ENCODE measurements around the gene FILIP1.
"Not testable (repeated sequence)": the region's sequence is repeated elsewhere in the genome, so short reads cannot be mapped to it uniquely, and the experiment has no call there.

FILIP1 gene

GRCh38 chr6:75449630-75450206 is 43.9 kb downstream of the FILIP1 start:
- Histone ChIP-seq H3K9me3 (ENCODE audit: severe bottlenecking) (no peaks in the 10 kb centered on the region), H3K36me3 (no peaks in the 10 kb centered on the region), H3K4me3 (ENCODE audit: low read depth, low read length) (no peak overlapping the region), H3K27ac (no peak overlapping the region), H3K27me3 (ENCODE audit: insufficient read depth, low read depth, severe bottlenecking) (no peaks in the 10 kb centered on the region)
- TF ChIP-seq, protein P1, sequence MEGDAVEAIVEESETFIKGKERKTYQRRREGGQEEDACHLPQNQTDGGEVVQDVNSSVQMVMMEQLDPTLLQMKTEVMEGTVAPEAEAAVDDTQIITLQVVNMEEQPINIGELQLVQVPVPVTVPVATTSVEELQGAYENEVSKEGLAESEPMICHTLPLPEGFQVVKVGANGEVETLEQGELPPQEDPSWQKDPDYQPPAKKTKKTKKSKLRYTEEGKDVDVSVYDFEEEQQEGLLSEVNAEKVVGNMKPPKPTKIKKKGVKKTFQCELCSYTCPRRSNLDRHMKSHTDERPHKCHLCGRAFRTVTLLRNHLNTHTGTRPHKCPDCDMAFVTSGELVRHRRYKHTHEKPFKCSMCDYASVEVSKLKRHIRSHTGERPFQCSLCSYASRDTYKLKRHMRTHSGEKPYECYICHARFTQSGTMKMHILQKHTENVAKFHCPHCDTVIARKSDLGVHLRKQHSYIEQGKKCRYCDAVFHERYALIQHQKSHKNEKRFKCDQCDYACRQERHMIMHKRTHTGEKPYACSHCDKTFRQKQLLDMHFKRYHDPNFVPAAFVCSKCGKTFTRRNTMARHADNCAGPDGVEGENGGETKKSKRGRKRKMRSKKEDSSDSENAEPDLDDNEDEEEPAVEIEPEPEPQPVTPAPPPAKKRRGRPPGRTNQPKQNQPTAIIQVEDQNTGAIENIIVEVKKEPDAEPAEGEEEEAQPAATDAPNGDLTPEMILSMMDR (IDR thresholded peaks at IDR 0.05; ENCODE audit: low read depth, low read length), result no peak
- no peak for DNase-seq

GRCh38 chr6:75446241-75446880 is 47.2 kb downstream of the FILIP1 start:
- H3K9me3 ChIP-seq (ENCODE audit: severe bottlenecking), result no peaks in the 10 kb centered on the region
- no peak overlapping the region for H3K27ac ChIP-seq
- TF ChIP-seq, protein P1 (IDR thresholded peaks at IDR 0.05; ENCODE audit: low read depth, low read length), result no peak
- no peak overlapping the region for H3K4me3 ChIP-seq (ENCODE audit: low read depth, low read length)
- DNase-seq, result no peak
- no peaks in the 10 kb centered on the region for H3K36me3 ChIP-seq
- no peaks in the 10 kb centered on the region for H3K27me3 ChIP-seq (ENCODE audit: insufficient read depth, low read depth, severe bottlenecking)

- DNase-seq, result no peak
- TF ChIP-seq, protein P1 (IDR thresholded peaks at IDR 0.05; ENCODE audit: low read depth, low read length), result no peak
- Histone ChIP-seq H3K27me3 (ENCODE audit: insufficient read depth, low read depth, severe bottlenecking) (no peaks in the 10 kb centered on the region), H3K27ac (no peak overlapping the region), H3K4me3 (ENCODE audit: low read depth, low read length) (no peak overlapping the region), H3K36me3 (no peaks in the 10 kb centered on the region), H3K9me3 (ENCODE audit: severe bottlenecking) (no peaks in the 10 kb centered on the region)
These were observed 47.9 kb downstream of the FILIP1 start for GRCh38 chr6:75445738-75446137.

GRCh38 chr6:75444899-75445298 is 48.7 kb downstream of the FILIP1 start:
- no peaks in the 10 kb centered on the region for H3K36me3 ChIP-seq
- TF ChIP-seq, protein P1 (IDR thresholded peaks at IDR 0.05; ENCODE audit: low read depth, low read length), result no peak
- no peak overlapping the region for H3K27ac ChIP-seq
- no peak overlapping the region for H3K4me3 ChIP-seq (ENCODE audit: low read depth, low read length)
- H3K27me3 ChIP-seq (ENCODE audit: insufficient read depth, low read depth, severe bottlenecking), result no peaks in the 10 kb centered on the region
- no peak for DNase-seq
- no peaks in the 10 kb centered on the region for H3K9me3 ChIP-seq (ENCODE audit: severe bottlenecking)

GRCh38 chr6:75441883-75442282 is 51.7 kb downstream of the FILIP1 start:
- H3K27ac ChIP-seq; H3K36me3 ChIP-seq; H3K4me3 ChIP-seq (ENCODE audit: low read depth, low read length); H3K9me3 ChIP-seq (ENCODE audit: severe bottlenecking); DNase-seq; H3K27me3 ChIP-seq (ENCODE audit: insufficient read depth, low read depth, severe bottlenecking): not testable (repeated sequence)

DNA sequence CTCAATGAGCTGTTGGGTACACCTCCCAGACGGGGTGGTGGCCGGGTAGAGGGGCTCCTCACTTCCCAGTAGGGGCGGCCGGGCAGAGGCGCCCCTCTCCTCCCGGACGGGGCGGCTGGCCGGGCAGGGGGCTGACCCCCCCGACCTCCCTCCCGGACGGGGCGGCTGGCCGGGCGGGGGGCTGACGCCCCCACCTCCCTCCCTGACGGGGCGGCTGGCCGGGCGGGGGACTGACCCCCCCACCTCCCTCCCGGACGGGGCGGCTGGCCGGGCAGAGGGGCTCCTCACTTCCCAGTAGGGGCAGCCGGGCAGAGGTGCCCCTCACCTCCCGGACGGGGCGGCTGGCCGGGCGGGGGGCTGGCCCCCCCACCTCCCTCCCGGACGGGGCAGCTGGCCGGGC is 52.1 kb downstream of the FILIP1 start:
- not testable (repeated sequence) for H3K4me3 ChIP-seq (ENCODE audit: low read depth, low read length); H3K36me3 ChIP-seq; DNase-seq; H3K27me3 ChIP-seq (ENCODE audit: insufficient read depth, low read depth, severe bottlenecking); H3K27ac ChIP-seq; H3K9me3 ChIP-seq (ENCODE audit: severe bottlenecking)
